GM18951 (cell line): ENCODE data around the gene SYNGR3.

ENCODE experiments used
- POLR2A ChIP-seq: IDR thresholded peaks from 4 replicates; pipeline ENCODE4 v1.6.1; 2011; ENCODE audit warnings: mild to moderate bottlenecking; ENCODE audit not compliant: insufficient read length, insufficient read depth; ENCODE audit errors: extremely low read depth
- in situ Hi-C: fragments of 300-500 bp; cut with MboI; formaldehyde crosslinking; loops from one replicate; pipeline ENCODE4 v1.12.0; 2022; ENCODE audit warnings: low sequenced_read_pairs, mixed read lengths, inconsistent platforms; ENCODE audit not compliant: unreplicated experiment

The SYNGR3 gene

GRCh38 chr16:1963806-1964505, 25.8 kb upstream of the SYNGR3 start:
- in situ Hi-C loops, result no loop called here
- no peak for TF ChIP-seq POLR2A

- peak; percentile 100 for TF ChIP-seq POLR2A
- in situ Hi-C loops, result no loop called here
Measured at GRCh38 chr16:1964506-1965395, 25.0 kb upstream of the SYNGR3 start, which contains the start of gene RPS2. TSS of gene RPS2 (minus strand) at chr16:1964826. CDS start at chr16:1964625, 201 bp downstream.

GRCh38 chr16:1965396-1966001, 24.3 kb upstream of the SYNGR3 start:
- TF ChIP-seq POLR2A, result no peak
- in situ Hi-C loops, result no loop called here

- no peak for TF ChIP-seq POLR2A
- in situ Hi-C loops, result no loop called here
Measured at GRCh38 chr16:1966460-1966859, 23.3 kb upstream of the SYNGR3 start, which contains the start of gene RNF151. TSS of gene RNF151 (plus strand) at chr16:1966856. CDS start at chr16:1966882, 26 bp downstream.

GRCh38 chr16:1968146-1968953, 21.4 kb upstream of the SYNGR3 start:
- in situ Hi-C loops, result no loop called here
- TF ChIP-seq POLR2A, result no peak

DNA sequence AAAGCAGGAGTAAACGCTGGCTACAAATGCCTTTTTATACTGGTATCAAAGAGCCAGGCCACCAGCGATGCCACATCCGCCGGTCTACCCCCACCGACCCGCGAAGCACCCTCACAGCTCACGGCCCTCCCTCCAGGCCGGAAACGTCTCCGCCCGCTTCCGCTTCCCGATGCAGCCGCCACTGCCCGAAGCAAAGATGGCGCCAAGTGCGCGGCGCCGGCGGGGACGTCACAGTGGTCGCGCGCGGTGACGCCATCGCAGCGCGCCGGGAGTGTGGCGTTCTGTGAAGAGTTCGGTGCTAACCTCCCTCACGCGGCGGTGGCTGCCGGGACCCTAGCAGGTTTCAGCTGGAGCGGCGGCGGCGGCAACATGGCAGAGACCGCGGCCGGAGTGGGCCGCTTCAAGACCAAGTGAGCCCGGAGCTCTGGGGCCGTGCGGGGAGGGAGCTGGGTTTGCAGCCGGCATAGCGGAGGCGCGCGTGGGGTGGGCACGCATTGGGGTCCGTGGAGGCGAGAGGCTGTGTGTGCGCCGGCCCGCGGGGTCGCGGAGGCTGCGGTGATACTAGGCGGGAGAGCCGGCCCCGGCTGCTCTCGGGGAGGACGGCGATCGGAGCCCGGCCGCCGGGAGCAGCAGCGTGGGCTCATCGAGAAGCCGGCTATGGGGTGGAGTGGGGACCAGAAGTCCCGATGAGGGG, 17.8 kb upstream of the SYNGR3 start, which contains the start of gene TBL3:
TBL3 (plus strand) TSS at position 258 of the 694 bp plus-strand sequence; CDS start at position 370, 112 bp downstream.
- peak; percentile 95 for TF ChIP-seq POLR2A
- in situ Hi-C loops, result no loop called here

DNA sequence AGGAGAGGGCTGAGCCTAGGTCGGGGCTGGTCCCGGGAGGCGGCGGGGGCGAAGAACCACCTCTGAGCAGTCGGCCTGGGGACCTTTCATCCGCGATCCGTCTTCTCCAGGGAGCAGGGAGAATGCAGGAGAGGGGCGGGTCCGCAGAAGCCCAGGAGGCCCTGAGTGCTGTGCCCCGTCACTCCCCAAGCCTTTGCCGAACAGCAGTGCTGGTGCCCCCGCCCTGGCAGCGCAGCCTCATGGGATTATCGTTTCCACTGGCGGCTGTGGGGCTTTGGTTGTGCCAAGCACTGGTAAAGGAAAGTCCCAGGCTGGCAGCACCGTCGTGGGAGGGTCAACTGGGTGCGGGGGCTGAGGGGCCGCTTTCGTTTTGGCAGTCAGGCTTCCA, 17.3 kb upstream of the SYNGR3 start:
- TF ChIP-seq POLR2A, result no peak

GRCh38 chr16:1973461-1974156, 16.2 kb upstream of the SYNGR3 start:
- TF ChIP-seq POLR2A, result no peak
- in situ Hi-C loops, result no loop called here

More for the DNA sequence above, 17.3 kb upstream of the SYNGR3 start:
- in situ Hi-C loops, result no loop called here

DNA sequence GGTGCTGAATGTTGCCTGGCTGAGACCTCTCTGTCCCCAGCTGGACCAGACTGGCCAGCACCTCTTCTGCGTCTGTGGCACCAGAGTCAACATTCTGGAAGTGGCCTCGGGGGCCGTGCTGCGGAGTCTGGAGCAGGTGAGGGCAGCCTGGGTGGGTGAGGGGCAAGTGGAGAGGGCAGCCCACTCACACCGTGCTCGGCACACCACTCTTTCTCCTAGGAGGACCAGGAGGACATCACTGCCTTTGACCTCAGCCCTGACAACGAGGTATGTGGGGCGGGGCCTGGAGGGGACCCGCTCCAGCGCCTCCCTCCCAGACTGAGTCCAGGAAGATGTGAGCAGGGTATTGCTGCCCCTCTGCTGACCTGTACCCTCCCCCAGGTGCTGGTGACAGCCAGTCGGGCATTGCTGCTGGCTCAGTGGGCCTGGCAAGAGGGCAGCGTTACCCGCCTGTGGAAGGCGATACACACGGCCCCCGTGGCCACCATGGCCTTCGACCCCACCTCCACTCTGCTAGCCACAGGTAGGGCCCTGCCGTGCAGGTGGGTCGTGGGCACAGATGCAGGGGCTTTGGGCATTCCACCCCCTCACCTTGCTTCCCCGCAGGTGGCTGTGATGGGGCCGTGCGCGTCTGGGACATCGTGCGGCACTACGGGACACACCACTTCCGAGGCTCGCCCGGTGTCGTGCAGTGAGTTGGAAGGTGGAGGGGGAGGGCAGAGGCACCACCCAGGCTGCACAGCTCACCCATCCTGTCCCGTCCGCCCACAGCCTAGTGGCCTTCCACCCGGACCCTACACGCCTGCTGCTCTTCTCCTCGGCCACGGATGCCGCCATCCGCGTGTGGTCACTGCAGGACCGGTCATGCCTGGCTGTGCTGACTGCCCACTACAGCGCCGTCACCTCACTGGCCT, 15.4 kb upstream of the SYNGR3 start:
- in situ Hi-C loops, result no loop called here
- TF ChIP-seq POLR2A, result no peak

GRCh38 chr16:1975432-1976215, 14.1 kb upstream of the SYNGR3 start:
- in situ Hi-C loops, result no loop called here
- TF ChIP-seq POLR2A, result no peak
